Breast epithelium (tissue), 4 donors: ENCODE data around the gene GRIK1. TPM values are rescaled to one million over a fixed set of nuclear protein-coding genes. Genes with fewer than 3 reads are reported as not detected.

Experiments
- DNase-seq, 2 donors: peaks; one replicate each; pipeline ENCODE4 v3.0.0-alpha.2; 2019; ENCODE audit warnings: low spot score in 2 of 2
- H3K27ac ChIP-seq, 2 donors: fragments of 200-600 bp; sonication (generic) in 1 of 2; one replicate each; pipeline ENCODE4 v1.5.1; 2016 to 2019; ENCODE audit warnings: mild to moderate bottlenecking in 1 of 2
- H3K27me3 ChIP-seq, 2 donors: fragments of 200-600 bp; sonication (generic) in 1 of 2; one replicate each; pipeline versions ENCODE4 v1.5.1 to v1.6.0; 2017 to 2019; ENCODE audit warnings: control low read depth in 1 of 2, mild to moderate bottlenecking in 1 of 2
- H3K36me3 ChIP-seq: fragments of 200-600 bp; one replicate; pipeline ENCODE4 v1.5.1; 2019
- H3K4me1 ChIP-seq, 2 donors: fragments of 200-600 bp; sonication (generic); one replicate each; pipeline ENCODE4 v1.5.1; 2016 to 2019; ENCODE audit warnings: control low read depth in 1 of 2
- H3K4me3 ChIP-seq, 3 donors: fragments of 200-600 bp; sonication (generic); 1 replicate in 2 of 3; 2 replicates in 1 of 3; pipeline ENCODE4 v1.5.1; 2016 to 2019; ENCODE audit warnings: mild to moderate bottlenecking in 3 of 3, moderate library complexity in 2 of 3
- H3K9me3 ChIP-seq, 2 donors: fragments of 200-600 bp; sonication (generic) in 1 of 2; one replicate each; pipeline ENCODE4 v1.5.1; 2016 to 2019; ENCODE audit warnings: control low read depth in 1 of 2
- POLR2A ChIP-seq: fragments of 450-650 bp; IDR thresholded peaks from one replicate; pipeline ENCODE4 v1.6.1; 2016; ENCODE audit warnings: antibody characterized with exemption, mild to moderate bottlenecking, moderate library complexity
- POLR2AphosphoS5 ChIP-seq, 3 donors: sonication (generic); formaldehyde crosslinking; IDR thresholded peaks; one replicate each; pipeline ENCODE4 v1.6.1; 2017; ENCODE audit warnings: antibody characterized with exemption in 3 of 3
- intact Hi-C: fragments of 100-400 bp; cut with DNase I; formaldehyde crosslinking; loops from one replicate; pipeline ENCODE4 v1.15.1; 2023; ENCODE audit warnings: low total_unique reads
- total RNA-seq, 3 donors: library from RNA; depleted of rRNA; stranded (reverse); fragments of >200 nt; gene quantifications; one replicate each; pipeline ENCODE4 v1.1.0, GENCODE V29; 2016
- TF ChIP-seq, protein P1 (sequence below), 3 donors: fragments of 450-650 bp; IDR thresholded peaks; one replicate each; pipeline ENCODE4 v1.5.1; 2016 to 2017; ENCODE audit warnings: antibody characterized with exemption in 3 of 3, mild to moderate bottlenecking in 3 of 3, moderate library complexity in 3 of 3

Gene GRIK1
- total RNA-seq, 3 donors from 2014 or later: 0.33 to 1.3 TPM; not detected in 1

DNA sequence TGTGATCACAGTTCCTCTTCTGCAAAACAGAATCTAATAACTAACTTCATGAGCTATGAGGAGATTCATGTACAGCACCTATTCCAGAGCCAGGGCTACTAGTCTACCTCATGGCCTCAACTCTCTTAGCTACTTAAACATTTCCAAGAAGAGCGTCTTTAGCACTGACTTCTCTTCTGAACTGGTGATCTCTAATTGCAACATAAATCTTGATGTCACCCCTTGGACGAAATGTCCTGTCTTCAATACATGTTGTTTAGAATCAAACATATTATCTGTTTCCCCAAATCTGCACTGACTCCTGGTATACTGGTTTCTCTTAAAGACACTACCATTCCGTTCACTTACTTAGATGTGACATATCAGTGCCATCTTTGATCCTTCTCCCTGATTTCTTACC lies 88.2 kb downstream of the GRIK1 start:
- no peaks in the 10 kb centered on the region for H3K9me3 ChIP-seq
- H3K27me3 ChIP-seq: no peaks in the 10 kb centered on the region
- H3K4me3 ChIP-seq: no peak overlapping the region
- H3K27ac ChIP-seq: no peak overlapping the region
- intact Hi-C loops: no loop called here
- H3K36me3 ChIP-seq: no peaks in the 10 kb centered on the region
- TF ChIP-seq POLR2AphosphoS5 (IDR thresholded peaks at IDR 0.05): no peak
- no peak for TF ChIP-seq POLR2A
- TF ChIP-seq, protein P1, sequence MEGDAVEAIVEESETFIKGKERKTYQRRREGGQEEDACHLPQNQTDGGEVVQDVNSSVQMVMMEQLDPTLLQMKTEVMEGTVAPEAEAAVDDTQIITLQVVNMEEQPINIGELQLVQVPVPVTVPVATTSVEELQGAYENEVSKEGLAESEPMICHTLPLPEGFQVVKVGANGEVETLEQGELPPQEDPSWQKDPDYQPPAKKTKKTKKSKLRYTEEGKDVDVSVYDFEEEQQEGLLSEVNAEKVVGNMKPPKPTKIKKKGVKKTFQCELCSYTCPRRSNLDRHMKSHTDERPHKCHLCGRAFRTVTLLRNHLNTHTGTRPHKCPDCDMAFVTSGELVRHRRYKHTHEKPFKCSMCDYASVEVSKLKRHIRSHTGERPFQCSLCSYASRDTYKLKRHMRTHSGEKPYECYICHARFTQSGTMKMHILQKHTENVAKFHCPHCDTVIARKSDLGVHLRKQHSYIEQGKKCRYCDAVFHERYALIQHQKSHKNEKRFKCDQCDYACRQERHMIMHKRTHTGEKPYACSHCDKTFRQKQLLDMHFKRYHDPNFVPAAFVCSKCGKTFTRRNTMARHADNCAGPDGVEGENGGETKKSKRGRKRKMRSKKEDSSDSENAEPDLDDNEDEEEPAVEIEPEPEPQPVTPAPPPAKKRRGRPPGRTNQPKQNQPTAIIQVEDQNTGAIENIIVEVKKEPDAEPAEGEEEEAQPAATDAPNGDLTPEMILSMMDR (IDR thresholded peaks at IDR 0.05): no peak
- no peak for DNase-seq
- H3K4me1 ChIP-seq: no peaks in the 10 kb centered on the region

DNA sequence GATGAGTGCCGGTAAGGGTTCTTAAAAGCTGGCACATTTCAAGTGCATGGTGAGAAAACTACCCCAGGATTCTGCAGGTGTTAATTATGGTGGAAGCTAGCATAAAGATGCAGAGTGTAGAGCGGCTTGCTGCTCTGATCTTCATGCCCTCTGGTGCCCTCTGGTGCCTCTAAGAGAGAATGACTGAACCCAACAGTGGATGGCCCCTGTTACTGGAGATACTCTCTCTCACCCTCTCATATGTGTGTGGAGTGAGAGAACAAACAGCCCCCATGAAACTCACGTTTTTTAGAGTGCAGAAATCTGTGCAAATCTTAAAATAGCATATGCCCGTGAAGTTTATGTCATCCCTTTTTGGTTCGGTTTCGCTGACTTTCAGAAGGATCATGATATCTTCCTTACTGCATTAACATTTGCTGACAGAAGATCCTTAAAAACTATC lies 90.0 kb downstream of the GRIK1 start:
- Histone ChIP-seq H3K9me3 (no peaks in the 10 kb centered on the region), H3K27me3 (no peaks in the 10 kb centered on the region), H3K27ac (no peak overlapping the region), H3K36me3 (no peaks in the 10 kb centered on the region), H3K4me1 (no peaks in the 10 kb centered on the region), H3K4me3 (no peak overlapping the region)
- intact Hi-C loops: no loop called here
- TF ChIP-seq POLR2AphosphoS5 (IDR thresholded peaks at IDR 0.05): no peak
- TF ChIP-seq, protein P1 (IDR thresholded peaks at IDR 0.05): peak in 2 of 3 donors; percentile 60 to 70
- peak in 1 of 2 donors; percentile 21 for DNase-seq

DNA sequence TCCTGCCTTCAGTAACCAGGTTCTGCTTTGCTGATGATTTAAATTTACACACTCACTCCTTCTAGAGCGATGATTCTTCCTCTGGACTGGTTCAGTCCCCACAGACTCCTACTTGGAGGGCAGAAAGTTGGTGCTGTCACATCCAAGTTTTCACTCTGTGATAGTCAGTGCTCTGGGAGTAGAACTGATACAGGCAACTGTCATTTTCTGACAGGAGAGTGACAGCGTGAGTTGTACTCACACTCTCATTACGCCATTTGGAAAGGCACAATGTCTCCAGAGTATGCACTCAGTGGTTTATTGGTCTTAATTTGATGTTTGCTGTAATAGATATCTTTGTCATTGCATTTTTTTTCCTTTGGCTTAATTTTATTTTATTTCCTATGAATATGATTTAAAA lies 96.0 kb downstream of the GRIK1 start:
- intact Hi-C loops: no loop called here
- no peak for DNase-seq
- no peaks in the 10 kb centered on the region for H3K4me1 ChIP-seq
- H3K9me3 ChIP-seq: no peaks in the 10 kb centered on the region
- H3K36me3 ChIP-seq: no peaks in the 10 kb centered on the region
- H3K4me3 ChIP-seq: no peak overlapping the region
- no peak overlapping the region for H3K27ac ChIP-seq
- no peaks in the 10 kb centered on the region for H3K27me3 ChIP-seq
- TF ChIP-seq, protein P1 (IDR thresholded peaks at IDR 0.05): no peak
- TF ChIP-seq POLR2AphosphoS5 (IDR thresholded peaks at IDR 0.05) (no peak), POLR2A (no peak)

DNA sequence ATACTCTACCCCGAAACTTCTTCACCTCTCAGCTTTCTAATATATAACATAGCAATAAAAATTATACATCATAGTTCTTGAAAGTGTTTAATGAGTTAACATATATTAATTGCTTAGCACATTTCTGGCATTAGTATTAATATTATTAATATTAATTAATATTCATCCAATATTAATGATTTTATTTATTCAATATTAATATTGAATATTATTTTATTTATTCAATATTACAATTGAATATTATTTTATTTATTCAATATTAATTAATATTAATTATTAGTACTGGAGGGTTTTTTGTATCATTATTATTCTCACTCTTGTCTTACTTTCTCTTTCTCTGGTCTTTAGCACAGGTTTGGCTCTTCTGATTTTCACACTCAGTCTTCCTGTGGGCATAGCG lies 105.2 kb downstream of the GRIK1 start:
- H3K27ac ChIP-seq: no peak overlapping the region
- intact Hi-C loops: no loop called here
- H3K4me1 ChIP-seq: no peaks in the 10 kb centered on the region
- TF ChIP-seq, protein P1 (IDR thresholded peaks at IDR 0.05): no peak
- TF ChIP-seq POLR2AphosphoS5 (IDR thresholded peaks at IDR 0.05) (no peak), POLR2A (no peak)
- H3K9me3 ChIP-seq: peaks cover 4 to 9% of the 10 kb centered on the region in 2 donors
- H3K36me3 ChIP-seq: no peaks in the 10 kb centered on the region
- no peak for DNase-seq
- H3K4me3 ChIP-seq: no peak overlapping the region
- H3K27me3 ChIP-seq: no peaks in the 10 kb centered on the region

DNA sequence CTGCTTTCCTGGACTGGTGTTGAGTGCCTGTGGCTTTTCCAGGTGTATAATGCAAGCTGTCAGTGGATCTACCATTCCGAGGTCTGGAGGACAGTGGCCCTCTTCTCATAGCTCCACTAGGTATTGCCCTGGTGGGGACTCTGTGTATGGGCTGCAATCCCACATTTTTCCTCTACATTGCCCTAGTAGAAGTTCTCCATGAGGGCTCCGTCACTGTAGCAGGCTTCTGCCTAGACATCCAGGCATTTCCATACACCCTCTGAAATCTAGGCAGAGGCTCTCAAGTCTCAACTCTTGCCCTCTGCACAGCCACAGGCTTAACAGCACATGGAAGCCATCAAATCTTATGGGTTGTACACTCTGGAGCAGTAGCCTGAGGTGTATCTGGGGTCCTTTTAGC lies 107.6 kb downstream of the GRIK1 start:
- H3K27me3 ChIP-seq: no peaks in the 10 kb centered on the region
- intact Hi-C loops: no loop called here
- DNase-seq: no peak
- no peak overlapping the region for H3K27ac ChIP-seq
- no peak for TF ChIP-seq POLR2AphosphoS5 (IDR thresholded peaks at IDR 0.05)
- TF ChIP-seq, protein P1 (IDR thresholded peaks at IDR 0.05): no peak
- TF ChIP-seq POLR2A: no peak
- H3K9me3 ChIP-seq: peaks cover 4 to 9% of the 10 kb centered on the region in 2 donors
- H3K36me3 ChIP-seq: no peaks in the 10 kb centered on the region
- H3K4me1 ChIP-seq: no peaks in the 10 kb centered on the region
- H3K4me3 ChIP-seq: no peak overlapping the region
